Colonic mucosa (tissue), 4 donors: ENCODE data around the gene SPSB4. TPM values are rescaled to one million over a fixed set of nuclear protein-coding genes. Genes with fewer than 3 reads are reported as not detected.

Experiments
- DNase-seq: peaks from one replicate; pipeline ENCODE4 v3.0.0-alpha.2; 2020
- H3K27ac ChIP-seq: fragments of 200-600 bp; one replicate; pipeline ENCODE4 v1.8.0; 2021
- H3K27me3 ChIP-seq: fragments of 200-600 bp; one replicate; pipeline ENCODE4 v1.8.0; 2021
- H3K36me3 ChIP-seq: fragments of 200-600 bp; one replicate; pipeline ENCODE4 v1.8.0; 2021
- H3K4me1 ChIP-seq: fragments of 200-600 bp; one replicate; pipeline ENCODE4 v1.8.0; 2021; ENCODE audit warnings: mild to moderate bottlenecking
- H3K4me3 ChIP-seq: fragments of 200-600 bp; one replicate; pipeline ENCODE4 v1.8.0; 2021
- H3K9ac ChIP-seq, 2 donors: one replicate each; pipeline ENCODE4 v1.7.0; 2013; ENCODE audit warnings: control low read depth in 2 of 2, low read depth in 2 of 2, low read length in 2 of 2
- H3K9me3 ChIP-seq: fragments of 200-600 bp; one replicate; pipeline ENCODE4 v1.8.0; 2021
- intact Hi-C: fragments of 100-400 bp; cut with DNase I; formaldehyde crosslinking; loops from one replicate; pipeline ENCODE4 v1.14.1; 2022
- total RNA-seq, 2 donors: library from RNA; stranded (reverse); fragmentation: NEBNext Ultra II Directional in 1 of 2; extraction: Animal tissue kit (Norgen Biotek cat#: 25700) in 1 of 2; gene quantifications; one replicate each; pipeline ENCODE4 v1.2.1, GENCODE V29; 2021
- TF ChIP-seq, protein P1 (sequence below): fragments of 200-600 bp; IDR thresholded peaks from one replicate; pipeline ENCODE4 v1.8.0; 2022; ENCODE audit warnings: antibody characterized with exemption, mild to moderate bottlenecking
- donor health status: healthy.
- donor health status: DM: no; HTN: no; CAD: no.
- donor health status: DM: no; HTN: no; CAD: no.

Gene SPSB4
- total RNA-seq, 2 donors from 2014 or later = not detected

DNA sequence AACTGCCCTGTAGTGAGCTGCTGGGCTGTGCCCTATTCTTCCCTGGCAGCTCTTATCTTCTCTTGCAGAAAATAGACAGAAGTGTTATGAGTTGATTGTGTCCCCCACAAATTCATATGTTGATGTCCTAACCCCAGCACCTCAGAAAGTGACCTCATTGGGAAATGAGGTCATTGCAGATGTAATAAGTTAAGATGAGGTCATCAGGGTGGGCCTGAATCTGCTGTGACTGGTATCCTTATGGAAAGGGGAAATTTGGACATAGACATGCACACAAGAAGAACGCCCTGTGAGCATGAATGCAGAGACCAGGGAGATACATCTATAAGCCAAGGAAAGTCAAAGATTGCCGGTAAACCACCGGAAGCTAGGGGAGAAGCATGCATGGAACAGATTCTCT, 49.0 kb downstream of the SPSB4 start:
- H3K4me1 ChIP-seq = no peaks in the 10 kb centered on the region
- no peak overlapping the region for H3K27ac ChIP-seq
- H3K36me3 ChIP-seq = no peaks in the 10 kb centered on the region
- no peak overlapping the region for H3K4me3 ChIP-seq
- no peak for DNase-seq
- H3K9me3 ChIP-seq = no peaks in the 10 kb centered on the region
- no peak overlapping the region for H3K9ac ChIP-seq
- TF ChIP-seq, protein P1, sequence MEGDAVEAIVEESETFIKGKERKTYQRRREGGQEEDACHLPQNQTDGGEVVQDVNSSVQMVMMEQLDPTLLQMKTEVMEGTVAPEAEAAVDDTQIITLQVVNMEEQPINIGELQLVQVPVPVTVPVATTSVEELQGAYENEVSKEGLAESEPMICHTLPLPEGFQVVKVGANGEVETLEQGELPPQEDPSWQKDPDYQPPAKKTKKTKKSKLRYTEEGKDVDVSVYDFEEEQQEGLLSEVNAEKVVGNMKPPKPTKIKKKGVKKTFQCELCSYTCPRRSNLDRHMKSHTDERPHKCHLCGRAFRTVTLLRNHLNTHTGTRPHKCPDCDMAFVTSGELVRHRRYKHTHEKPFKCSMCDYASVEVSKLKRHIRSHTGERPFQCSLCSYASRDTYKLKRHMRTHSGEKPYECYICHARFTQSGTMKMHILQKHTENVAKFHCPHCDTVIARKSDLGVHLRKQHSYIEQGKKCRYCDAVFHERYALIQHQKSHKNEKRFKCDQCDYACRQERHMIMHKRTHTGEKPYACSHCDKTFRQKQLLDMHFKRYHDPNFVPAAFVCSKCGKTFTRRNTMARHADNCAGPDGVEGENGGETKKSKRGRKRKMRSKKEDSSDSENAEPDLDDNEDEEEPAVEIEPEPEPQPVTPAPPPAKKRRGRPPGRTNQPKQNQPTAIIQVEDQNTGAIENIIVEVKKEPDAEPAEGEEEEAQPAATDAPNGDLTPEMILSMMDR = no peak
- no peaks in the 10 kb centered on the region for H3K27me3 ChIP-seq
- intact Hi-C loops = loop anchor here (5.0 kb wide), 1 partner anchor 83 kb away; no protein-coding TSS in a partner anchor

DNA sequence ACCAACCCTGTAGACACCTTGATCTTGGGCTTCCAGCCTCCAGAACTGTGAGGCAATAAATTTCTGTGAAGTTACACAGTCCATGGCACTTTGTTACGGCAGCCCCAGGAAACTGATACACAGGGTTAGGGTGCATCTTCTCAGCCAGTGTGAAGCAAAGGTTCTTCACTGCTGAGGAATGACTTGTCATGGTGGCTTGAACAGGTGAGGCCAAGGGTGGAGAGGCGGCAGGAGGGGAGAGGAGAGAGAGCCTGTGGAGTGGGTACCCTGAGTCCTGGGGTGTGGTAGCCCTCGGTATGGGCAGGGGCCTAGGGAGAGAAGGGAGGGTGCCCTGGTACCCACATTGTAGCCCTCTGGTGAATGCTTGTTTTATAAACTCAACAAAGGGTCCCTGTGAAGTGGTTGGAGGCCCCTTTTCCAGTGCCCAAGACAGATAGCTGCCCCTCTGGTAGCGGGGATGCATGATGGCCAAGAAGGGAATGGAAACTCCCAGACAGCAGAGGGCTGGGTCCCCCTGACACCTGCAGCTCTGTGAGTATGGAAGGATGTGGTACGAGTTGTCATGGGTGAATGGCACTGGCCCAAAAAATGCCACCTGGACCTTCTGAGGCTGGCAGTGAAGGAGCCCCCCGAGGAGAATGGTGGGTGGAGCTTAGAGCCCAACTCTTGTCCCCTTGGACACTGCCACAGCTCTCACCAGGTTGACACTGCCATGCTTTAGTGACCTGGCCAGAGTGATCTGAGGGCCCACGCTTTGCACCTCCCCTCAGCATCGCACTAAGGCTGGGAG, 49.6 kb downstream of the SPSB4 start:
- no peak for DNase-seq
- no peaks in the 10 kb centered on the region for H3K27me3 ChIP-seq
- no peak overlapping the region for H3K27ac ChIP-seq
- intact Hi-C loops = loop anchor here (5.0 kb wide), 1 partner anchor 83 kb away; no protein-coding TSS in a partner anchor
- no peak overlapping the region for H3K9ac ChIP-seq
- H3K36me3 ChIP-seq = no peaks in the 10 kb centered on the region
- TF ChIP-seq, protein P1 = no peak
- no peaks in the 10 kb centered on the region for H3K4me1 ChIP-seq
- no peak overlapping the region for H3K4me3 ChIP-seq
- H3K9me3 ChIP-seq = no peaks in the 10 kb centered on the region

DNA sequence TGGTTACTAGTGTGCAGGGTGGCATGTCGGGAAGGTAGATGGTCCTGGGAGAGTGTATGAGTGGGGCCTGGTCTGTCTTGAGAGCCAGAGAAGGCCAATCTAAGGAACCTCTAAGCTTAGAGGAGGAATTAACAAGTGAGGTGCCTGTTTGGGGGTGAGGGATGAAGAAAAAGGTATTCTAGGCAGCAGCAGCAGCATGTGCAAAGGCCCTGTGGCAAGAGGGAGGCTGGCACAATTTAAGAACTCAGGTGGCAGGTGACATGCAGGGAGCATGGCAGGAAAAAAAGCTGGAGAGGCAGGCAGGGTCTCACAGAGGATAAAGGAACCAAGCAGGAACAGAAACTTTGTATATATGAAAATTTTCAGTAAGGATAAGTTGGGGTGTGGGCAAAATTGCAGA, 51.2 kb downstream of the SPSB4 start:
- TF ChIP-seq, protein P1 = no peak
- no peak overlapping the region for H3K4me3 ChIP-seq
- DNase-seq = no peak
- no peaks in the 10 kb centered on the region for H3K27me3 ChIP-seq
- no peaks in the 10 kb centered on the region for H3K9me3 ChIP-seq
- no peak overlapping the region for H3K9ac ChIP-seq
- no peaks in the 10 kb centered on the region for H3K4me1 ChIP-seq
- no peaks in the 10 kb centered on the region for H3K36me3 ChIP-seq
- intact Hi-C loops = loop anchor here (5.0 kb wide), 1 partner anchor 85 kb away; no protein-coding TSS in a partner anchor
- H3K27ac ChIP-seq = no peak overlapping the region

DNA sequence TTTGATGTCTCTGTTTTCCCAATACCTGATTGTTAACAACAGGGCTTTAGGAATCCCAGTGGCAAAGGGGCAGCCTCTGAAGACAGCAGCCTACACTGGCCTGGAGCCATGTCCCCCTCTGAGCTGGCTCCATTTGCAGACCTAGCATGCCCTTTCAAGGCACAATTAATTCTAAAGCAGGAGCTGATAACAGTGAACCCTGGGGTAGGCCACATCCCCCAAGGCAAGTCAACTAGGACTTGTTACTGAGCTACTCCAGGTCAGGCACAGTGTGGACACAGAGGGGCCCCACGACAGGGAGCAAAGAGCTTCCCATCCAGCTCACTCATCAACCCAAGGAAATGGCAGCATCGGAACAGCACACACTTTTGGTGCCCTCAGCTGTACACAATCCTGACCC, 51.9 kb downstream of the SPSB4 start:
- Histone ChIP-seq H3K4me1 (no peaks in the 10 kb centered on the region), H3K4me3 (no peak overlapping the region), H3K27me3 (no peaks in the 10 kb centered on the region), H3K27ac (no peak overlapping the region), H3K9ac (no peak overlapping the region), H3K36me3 (no peaks in the 10 kb centered on the region), H3K9me3 (no peaks in the 10 kb centered on the region)
- DNase-seq = no peak
- TF ChIP-seq, protein P1 = no peak
- intact Hi-C loops = loop anchor here (5.0 kb wide), 1 partner anchor 86 kb away; no protein-coding TSS in a partner anchor

DNA sequence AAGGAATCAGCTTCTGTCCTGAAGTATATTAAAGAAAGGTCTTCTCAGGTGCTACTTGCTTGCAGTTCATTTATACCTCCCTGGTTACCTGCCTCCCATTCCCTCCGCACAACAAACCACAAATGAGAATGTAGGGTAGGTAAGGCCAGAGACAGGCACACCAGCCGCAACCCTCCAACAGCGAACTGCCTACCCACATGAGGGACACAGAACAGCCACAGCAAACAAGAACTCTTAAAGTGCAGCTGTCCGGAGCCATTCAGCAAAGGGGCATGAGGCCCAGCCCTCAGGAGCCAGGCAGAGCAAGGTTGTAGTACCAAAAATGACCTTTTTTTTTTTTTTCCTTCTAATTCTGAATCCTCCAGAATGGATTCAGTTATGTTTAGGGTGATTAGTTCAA, 52.4 kb downstream of the SPSB4 start:
- intact Hi-C loops = loop anchor here (5.0 kb wide), 1 partner anchor 86 kb away; no protein-coding TSS in a partner anchor
- TF ChIP-seq, protein P1 = no peak
- no peak for DNase-seq

More for the DNA sequence above, 52.4 kb downstream of the SPSB4 start:
- Histone ChIP-seq H3K9me3 (no peaks in the 10 kb centered on the region), H3K4me3 (no peak overlapping the region), H3K9ac (no peak overlapping the region), H3K36me3 (no peaks in the 10 kb centered on the region), H3K4me1 (no peaks in the 10 kb centered on the region), H3K27me3 (no peaks in the 10 kb centered on the region), H3K27ac (no peak overlapping the region)
